NCI-H2196 treated with DMSO at 0.1 percent for 48 hours (cell line): ENCODE measurements around the gene ARHGAP21.

ENCODE experiments used
- DNase-seq: peaks from one replicate; lab custom pipeline; 2025; ENCODE audit not compliant: unreplicated experiment; lab: John Stamatoyannopoulos, UW

Gene ARHGAP21

DNA sequence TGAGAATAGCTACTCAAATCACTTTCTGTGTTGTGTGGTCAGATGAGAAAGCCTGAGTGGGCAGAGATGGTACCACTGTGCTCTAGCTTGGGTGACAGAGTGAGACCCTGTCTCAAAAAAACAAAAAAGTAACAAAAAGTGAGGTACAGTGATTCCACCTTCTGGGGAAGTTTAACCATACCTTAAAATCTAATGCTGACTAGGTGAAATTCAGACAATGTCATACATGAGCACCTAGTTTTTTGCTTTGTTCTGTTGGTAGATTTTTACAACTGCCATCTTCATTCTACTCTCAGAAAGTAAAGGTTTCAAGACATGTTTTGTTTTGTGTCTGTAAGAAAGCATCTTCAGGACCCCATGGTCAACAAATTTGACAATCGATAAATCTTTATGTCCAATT lies 144.2 kb downstream of the ARHGAP21 start:
- no peak for DNase-seq

DNA sequence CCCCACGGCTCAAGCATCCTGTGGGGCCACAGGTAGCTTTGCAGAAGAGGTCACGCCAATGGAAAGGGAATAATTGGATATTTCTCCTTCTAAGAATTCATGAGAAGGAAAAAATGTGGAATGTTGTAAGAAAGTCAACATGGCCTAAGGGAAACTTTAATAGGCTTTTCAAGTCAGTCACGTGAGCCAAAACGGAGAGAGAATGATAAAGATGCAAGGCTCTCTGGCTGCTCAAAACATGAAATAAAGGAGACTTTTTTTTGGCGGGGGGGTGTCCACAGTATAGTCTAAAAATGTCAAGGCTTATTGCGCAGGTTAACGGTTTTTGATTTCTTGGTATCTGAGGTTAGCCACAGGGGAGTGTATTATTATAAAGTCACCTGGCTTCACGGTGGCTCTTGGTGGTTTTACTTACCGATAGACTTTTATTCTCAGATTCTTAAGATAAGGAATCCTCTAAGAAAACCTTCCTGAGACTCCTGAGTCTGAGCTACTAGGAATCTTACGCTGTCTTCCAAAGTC lies 148.1 kb downstream of the ARHGAP21 start:
- no peak for DNase-seq

DNA sequence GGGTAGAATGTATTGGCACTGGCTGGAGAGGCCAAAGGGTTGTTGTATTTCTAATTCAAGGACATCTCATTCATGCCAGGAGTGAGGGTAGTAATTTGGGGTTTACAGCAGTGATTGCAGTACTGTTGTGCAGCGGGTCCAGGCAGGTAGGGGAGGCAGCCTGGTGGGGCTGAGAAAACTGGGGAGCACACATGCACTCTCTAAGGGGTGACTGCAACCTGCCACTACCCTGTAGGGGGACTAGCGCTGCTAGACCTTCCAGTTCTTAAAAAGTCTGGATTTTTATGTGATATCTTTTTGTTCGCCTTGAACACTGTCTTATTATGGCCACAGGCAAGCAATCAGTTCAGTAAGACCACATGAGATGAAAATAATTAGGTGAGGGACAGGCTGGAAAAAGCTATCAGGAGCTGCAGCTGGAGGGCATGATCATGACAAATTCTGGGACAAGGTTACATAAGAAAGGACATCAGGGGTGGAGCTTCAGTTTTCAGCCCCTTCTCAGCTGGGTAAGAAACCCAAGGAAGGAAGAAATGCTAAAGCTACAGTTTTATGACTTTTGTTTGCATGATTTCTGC lies 149.0 kb downstream of the ARHGAP21 start:
- DNase-seq: no peak

DNA sequence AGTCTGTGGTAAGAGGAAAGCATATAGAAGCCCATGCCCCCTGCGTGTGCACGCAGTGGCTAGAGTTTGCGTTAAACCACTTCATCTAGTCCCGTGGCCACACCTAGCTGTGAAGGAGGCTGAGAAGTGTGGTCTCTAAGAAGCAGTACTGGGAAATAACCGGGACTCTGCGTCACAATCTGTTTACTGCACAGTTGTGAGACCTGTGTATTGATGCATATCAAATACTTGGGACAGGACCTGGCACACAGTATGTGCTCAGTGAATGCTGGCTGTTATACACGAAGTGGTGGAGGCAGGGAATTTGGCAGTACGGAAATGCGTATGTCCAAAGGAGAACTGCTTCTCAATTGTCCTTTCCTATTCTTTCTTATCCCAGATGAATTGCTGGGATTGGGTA lies 149.5 kb downstream of the ARHGAP21 start:
- DNase-seq: no peak

DNA sequence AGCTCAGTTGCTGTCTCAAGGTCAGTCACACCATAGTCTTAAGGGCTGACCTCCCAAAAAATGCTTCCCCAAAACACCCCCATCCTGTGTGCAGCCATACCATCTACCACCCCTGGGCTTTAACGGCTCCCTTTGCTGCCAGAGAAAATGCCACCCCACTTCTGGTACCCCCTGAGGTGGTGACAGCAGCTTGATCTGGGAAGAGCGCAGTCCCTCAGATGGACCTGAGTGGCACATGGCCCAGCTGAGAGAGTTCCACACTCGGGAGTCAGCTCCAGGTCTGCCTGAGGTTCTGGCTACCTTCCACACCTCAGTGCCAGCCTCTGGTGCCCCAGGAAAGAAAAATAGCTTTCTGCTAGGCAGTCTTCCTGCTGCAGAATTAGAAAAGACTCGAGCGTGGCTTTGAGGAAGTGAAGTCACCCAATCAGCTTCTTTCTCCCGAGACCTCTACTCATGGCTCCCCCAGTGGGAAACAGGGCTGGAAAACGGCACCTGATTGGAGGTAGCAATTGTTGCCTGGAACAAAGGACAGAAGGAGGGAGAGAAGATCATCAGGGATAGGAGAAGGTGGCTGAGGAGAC lies 151.7 kb downstream of the ARHGAP21 start:
- DNase-seq: no peak

DNA sequence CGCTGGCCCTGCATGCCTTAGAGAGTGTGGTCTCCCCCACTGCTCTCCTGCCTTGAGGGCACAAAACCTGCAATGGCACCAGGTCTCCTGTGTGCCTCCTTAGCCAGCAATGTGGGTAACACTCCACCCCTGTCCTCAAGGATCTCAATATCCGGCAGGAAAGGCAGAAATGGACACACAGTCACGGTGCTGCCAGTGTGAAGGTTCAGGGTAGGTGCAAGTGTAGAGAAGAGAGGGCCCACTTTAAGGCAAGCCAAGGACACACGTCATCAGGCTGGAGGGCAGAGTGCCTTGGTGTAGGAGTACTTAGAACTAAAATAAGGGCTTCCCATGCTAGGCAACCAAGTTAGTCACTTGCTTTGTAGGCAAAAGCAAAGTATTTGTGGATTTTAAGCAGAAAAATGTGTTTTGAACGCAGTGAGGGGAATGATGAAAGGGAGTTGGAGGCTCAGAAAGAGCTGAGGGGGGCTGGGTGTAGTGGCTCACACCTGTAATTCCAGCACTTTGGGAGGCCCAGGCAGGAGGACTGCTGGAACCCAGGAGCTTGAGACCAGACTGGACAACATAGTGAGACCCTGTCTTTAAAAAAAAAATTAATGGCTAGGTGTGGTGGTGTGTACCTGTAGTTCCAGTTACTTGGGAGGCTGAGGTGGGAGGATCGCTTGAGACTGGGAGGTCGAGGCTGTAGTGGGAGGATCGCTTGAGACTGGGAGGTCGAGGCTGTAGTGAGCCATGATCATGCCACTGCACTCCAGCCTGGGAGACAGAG lies 152.8 kb downstream of the ARHGAP21 start:
- no peak for DNase-seq

DNA sequence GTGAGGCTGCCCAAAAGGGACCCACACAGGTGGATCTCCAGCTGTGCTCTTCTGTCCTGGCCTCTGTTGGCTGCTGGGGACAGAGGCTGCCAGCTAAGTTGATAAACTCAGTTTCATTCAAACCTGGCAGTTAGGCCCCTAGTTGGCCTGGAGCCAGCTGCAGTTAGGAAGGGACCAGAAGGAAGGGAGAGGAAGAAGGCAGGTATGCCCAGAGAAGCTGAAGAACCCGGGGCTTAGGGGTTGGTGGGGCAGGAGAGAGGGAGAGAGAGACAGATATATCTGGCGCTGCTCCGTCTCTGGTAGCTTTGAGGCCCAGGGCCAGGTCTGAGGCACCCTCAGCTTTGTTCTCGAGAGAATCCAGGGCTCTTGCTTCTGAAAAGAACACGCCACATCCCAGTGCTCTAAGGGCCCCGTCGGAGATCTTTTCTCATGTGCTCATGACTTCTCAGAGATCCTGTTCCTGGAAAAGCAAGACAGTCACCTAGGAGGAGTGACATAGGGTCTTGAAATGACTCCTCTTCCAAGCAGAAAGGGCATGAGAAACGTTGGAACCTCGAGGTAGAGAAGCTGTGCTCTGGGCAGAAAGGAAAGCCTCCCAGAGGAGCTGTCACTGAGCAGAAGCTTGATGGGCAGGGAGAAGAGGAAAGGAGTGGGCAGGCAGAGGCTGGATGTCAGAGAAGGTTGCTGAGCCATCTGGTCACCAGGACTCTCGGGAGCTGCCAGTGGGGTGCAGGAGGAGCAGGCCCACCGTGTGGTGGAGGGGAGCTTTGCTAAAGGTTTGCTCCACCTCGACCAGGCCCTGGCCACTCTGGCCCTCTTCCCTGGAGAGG lies 153.6 kb downstream of the ARHGAP21 start:
- no peak for DNase-seq

DNA sequence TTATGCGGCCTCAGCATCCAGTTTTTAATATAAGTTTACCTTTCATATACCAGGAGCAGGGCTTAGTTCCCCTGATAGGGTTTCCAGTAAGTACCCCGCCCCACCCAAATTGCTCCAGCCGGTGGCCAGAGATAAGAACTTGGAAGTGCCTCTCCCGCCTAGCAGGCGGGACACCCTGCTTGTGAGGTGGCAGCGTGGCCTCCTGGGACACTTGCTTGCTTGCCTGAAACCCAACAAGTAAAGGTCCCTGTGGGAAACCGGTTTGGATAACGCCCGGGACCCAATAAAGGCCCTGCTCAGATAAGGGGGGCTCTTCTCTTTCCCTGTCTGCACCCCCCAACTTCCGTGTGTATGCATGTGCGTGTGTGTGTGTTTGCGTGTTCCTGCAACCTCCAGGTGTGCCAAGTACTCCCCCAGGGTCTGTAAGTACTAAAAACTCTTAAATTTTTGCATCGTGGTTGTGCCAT lies 154.3 kb downstream of the ARHGAP21 start:
- no peak for DNase-seq

DNA sequence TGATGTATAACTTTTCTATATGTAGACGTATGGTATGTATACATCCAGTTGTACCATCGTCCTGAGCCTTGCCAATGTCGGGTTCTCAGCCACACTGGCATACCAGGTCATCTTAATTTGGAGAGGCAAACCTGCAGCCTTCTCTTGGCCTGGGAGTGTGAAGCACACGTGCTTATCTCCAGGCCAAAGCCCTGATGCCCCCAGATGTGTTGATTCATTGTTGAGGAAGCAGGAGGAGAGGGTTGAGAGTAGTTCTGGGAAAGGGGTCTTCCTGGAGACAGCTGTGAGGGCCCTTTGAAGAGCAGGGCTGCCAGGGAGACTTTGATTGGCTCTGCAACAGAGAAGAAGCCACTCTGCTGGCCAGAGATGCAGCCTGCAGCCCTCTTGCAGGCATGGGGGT lies 155.6 kb downstream of the ARHGAP21 start:
- no peak for DNase-seq

DNA sequence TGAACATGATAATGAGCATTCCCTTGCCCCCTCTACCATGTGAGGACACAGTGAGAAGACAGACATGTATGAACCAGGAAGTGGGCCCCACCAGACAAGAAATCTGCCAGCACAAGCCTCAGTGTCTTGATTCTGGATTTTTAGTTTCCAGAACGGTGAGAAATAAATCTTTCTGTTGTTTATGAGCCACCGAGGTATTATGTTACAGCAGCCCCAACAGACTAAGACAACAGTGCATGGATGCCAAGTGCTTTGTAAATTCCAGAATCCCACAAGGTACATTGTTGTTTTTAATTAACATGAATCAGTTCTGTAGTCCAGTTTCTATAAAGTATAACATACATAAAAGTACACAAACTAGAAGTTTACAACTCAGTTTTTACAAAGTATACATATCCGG lies 162.2 kb downstream of the ARHGAP21 start:
- DNase-seq: no peak

DNA sequence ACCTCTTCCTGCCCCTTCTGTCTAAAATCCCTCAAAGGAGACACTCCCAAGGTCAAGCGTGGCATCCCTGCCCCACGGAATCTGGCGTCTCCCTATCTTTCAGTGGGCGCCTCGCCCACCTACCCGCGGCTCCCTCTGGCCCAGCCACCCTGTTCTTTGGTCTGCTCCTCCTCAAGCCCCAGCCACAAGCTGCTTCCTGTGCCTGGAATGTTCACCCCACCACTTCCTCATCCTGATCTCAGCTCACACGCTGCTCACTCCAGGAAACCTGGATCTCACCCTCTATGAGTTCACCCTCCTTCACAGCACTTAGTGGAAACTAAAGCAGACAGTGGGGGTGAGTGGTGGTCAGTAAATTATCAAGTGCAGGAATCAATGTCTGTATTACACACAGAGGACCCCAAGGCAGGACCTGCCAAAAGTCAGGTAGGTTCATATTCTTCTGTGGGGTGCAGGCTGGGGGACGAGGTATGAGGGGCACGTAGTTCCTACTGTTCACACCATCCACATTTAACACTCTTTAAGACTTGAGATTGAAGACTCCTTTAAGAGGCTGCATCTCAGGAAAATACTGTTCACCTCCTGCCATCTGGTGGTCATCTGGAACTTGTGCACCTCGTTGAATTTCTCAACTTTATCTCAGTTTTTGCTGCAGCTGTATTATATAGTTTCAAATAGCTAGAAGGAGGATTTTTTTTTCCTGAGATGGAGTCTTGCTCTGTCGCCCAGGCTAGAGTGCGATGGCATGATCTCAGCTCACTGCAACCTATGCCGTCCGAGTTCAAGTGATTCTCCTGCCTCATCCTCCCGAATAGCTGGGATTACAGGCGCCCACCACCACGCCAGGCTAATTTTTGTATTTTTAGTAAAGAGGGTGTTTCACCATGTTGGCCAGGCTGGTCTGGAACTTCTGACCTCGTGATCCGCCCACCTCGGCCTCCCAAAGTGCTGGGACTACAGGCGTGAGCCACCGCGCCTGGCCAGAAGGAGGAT lies 166.6 kb downstream of the ARHGAP21 start:
- no peak for DNase-seq

DNA sequence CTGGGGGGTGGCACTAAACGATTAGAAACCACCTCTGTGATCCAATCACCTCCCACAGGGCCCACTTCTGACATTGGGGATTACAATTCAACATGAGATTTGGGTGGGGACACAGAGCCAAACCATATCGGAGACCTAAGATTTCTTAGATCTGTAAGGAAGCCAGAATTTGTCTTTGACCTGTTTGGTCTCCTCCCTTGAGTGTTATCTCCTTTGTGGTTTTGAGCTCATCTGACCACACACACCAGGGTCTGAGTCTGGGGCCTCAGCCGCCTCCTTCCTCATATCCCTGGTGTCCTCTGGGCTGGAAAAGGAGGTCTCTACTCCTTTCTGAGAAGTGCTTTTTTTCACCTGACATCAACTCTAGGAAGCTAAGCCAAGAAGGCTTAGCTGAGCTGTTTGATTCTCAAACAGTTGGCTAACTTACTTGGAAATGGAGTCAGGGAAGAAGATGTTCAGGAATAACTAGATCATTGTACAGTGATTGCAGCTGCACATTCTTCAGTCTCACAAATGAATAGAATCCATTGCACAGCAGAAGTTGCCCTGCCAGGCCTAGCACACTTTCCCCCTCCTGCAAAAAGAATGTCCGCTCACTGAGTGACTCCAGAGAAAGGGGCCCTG lies 167.4 kb downstream of the ARHGAP21 start:
- no peak for DNase-seq

DNA sequence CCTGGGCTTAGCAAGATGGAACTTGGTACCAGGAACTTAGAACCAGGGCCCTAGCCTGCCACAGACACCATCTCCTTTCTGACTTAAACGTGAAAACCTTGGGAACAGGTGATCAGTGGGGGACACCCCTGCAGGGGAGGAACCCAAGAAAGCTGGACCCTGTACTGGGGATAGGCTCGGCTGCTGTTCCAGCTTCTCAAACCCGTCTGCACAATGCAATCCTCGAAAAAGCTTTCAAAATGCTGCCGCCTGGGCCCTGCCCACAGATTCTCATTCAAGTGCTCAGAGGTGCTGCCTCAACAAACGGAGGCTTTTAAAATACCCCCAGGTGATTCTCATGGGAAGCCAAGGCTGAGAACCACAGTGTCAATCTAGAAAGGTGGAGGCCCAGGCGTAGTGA lies 169.7 kb downstream of the ARHGAP21 start:
- DNase-seq: no peak

DNA sequence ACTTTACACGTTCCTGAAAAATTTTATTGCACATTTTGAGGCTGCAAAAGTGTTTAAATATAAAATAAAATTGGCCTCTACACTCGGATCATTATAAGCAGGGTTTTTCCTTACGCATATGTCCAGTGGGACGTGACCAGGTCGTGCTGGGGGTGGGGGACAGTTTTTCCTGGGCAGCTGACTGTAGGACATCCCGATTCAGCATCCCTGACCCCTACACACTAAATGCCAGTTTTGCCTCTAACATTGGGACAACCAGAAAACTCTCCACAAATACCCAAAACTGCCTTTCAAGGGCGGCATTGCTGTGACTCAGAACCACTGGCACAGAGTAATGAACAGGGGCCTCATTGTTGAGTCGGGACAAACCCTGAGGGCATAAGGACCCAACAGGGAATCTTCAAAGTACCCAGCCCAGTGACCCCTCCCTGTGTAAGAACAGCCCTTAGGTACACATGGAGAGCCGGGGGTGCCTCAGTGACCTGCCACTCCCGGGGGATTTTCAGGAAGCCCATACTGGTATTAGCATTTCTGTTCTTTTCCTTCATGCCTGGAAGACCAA lies 170.6 kb downstream of the ARHGAP21 start:
- no peak for DNase-seq

DNA sequence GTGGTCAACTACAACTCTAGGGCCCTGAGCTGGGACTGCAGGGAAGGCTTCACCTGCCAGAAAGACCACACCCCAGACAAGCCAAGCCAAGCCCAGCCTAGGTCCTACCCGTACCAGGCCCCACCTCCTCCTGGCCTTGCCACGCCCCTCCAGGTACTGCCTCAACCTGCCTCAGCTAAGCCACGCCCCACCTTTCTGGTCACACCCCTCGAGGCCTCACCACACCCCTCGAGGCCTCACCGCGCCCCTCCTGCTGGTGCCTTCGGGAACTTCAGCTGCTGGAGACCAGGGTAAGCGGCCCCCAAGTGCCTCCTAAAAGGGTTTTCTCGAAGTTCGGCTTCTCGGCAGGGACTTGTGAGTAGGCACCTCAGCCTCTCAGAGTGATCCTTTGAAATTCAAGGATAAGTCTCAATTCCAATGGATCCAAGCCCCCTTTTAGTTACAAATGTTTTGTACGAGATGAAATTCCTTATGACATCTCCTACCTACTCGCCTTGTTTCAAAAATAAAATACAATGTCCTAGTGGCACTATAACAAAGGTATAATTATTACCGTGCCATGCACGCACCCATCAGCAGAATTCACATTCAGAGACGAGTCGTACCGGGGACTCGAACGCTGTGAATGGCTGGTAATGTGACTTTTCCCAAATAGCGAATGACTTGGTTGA lies 171.2 kb downstream of the ARHGAP21 start:
- DNase-seq: no peak

DNA sequence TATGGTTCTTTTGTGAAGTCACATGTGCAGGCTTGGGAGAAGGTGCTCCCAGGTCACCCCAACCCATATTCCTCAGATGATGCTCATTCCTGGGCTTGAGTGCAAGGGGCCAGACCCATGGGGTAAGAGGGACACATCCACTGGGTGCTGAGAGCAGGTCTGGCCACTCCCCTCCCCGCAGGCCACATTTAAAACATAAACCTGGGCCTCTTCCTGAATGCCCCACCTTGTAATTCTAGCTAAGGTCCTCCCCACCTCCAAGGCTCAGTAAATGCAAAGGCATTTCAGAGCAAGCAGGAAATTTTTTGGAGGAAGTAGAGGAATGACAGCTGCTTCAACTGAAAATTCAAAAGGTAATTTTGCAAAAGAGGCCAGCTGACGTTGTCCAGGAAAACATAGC lies 172.5 kb downstream of the ARHGAP21 start:
- DNase-seq: no peak

DNA sequence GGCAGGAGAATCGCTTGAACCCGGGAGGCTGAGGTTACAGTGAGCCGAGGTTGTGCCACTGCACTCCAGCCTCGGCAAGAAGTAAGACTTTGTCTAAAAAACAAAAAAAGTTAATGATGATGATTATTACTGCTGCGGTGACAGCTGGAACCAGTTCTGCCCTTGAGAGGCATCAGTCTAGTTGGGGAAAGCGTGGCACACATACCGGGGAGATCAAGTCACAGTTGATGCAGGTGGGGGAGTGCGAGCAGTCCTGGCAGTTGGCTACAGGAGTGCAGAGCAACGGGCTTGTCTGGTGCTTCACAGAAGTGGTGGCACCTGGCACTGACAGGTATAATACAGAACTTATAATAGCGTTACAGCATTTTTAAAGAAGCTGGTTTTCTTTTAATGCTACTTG lies 173.0 kb downstream of the ARHGAP21 start:
- DNase-seq: no peak

DNA sequence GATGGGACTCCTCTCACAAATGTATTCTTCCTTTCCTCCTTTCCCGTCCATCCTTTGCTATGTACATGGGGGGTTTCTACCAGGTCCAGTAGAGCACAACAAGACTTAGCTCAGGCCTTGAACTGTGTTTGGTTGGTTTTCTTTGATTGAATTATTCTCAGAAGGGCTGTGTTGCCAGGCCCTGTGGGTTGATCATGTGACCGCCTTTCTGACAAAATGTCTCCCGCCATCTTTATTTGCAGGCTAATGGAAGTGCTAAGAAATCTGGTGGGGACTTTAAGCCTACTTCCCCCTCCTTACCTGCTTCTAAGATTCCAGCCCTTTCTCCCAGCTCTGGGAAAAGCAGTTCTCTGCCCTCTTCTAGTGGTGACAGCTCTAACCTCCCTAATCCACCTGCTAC lies 178.1 kb downstream of the ARHGAP21 start:
- DNase-seq: no peak

DNA sequence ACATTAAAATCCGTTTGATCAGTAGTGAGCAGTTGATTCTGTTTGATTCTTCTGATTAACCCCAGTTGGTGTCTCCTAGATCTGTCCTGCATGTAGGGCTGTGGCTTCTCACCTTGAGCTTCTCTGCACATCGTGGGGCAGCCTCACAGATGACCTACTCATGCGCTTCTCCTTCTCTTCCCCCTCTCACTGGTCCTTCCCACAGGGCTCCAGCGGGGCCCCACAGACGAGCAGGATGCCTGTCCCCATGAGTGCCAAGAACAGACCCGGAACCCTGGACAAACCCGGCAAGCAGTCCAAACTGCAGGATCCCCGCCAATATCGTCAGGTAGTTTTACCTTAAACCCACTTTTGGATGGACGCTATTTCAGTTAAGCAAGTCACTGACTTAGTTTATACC lies 178.9 kb downstream of the ARHGAP21 start:
- DNase-seq: no peak
